Measurements from ENCODE around the gene GRB2.

GRCh38 chr17:75402026-75402425 is 3.5 kb downstream of the GRB2 start:
- TF ChIP-seq TARDBP (IDR thresholded peaks at IDR 0.05) (no peak), SUZ12 (IDR thresholded peaks at IDR 0.05) (no peak), BHLHE40 (IDR thresholded peaks at IDR 0.05; ENCODE audit: borderline replicate concordance) (no peak), SP1 (IDR thresholded peaks at IDR 0.05) (no peak), CTBP1 (IDR thresholded peaks at IDR 0.05; ENCODE audit: borderline replicate concordance) (no peak)
